Head of caudate nucleus (tissue), 42 donors: Measurements from ENCODE around the gene TRMT44.

Experiments
- DNase-seq, 42 donors: peaks; one replicate each; pipeline versions ENCODE4 v3.0.0 to v3.0.0-alpha.2; 2020 to 2021; ENCODE audit warnings: mixed read lengths in 7 of 42
- intact Hi-C: fragments of 100-400 bp; cut with DNase I; formaldehyde crosslinking; loops from one replicate; pipeline ENCODE4 v1.15.0; 2022

Gene TRMT44

GRCh38 chr4:8516996-8517550 is 76.5 kb downstream of the TRMT44 start:
- DNase-seq = no peak
- intact Hi-C loops = no loop called here

GRCh38 chr4:8517946-8518345 is 77.4 kb downstream of the TRMT44 start:
- intact Hi-C loops = no loop called here
- peak in 1 of 42 donors; percentile 23 for DNase-seq

GRCh38 chr4:8522160-8523120 is 81.9 kb downstream of the TRMT44 start:
- intact Hi-C loops = no loop called here
- no peak for DNase-seq

GRCh38 chr4:8523175-8523574 is 82.6 kb downstream of the TRMT44 start:
- intact Hi-C loops = no loop called here
- no peak for DNase-seq

- intact Hi-C loops = no loop called here
- no peak for DNase-seq
Observed at GRCh38 chr4:8523766-8524165, 83.2 kb downstream of the TRMT44 start.

GRCh38 chr4:8524595-8525382 is 84.2 kb downstream of the TRMT44 start:
- intact Hi-C loops = no loop called here
- DNase-seq = no peak

GRCh38 chr4:8525383-8526120 is 85.0 kb downstream of the TRMT44 start:
- DNase-seq = no peak
- intact Hi-C loops = no loop called here
